Cardiac muscle cell (in vitro differentiated cells and primary cell): ENCODE data around the gene IL1RAPL2. TPM values are rescaled to one million over a fixed set of nuclear protein-coding genes. Genes with fewer than 3 reads are reported as not detected.

Source experiments
- DNase-seq, 2 donors: peaks; one replicate each; pipeline versions ENCODE4 v3.0.0 to v3.0.0-alpha.2; 2010 to 2017; ENCODE audit warnings: low read depth in 1 of 2, low spot score in 1 of 2
- H3K27ac ChIP-seq: fragments of 200-600 bp; sonication (generic); 2 replicates; pipeline ENCODE4 v1.5.1; 2016
- H3K27me3 ChIP-seq: fragments of 200-600 bp; sonication (generic); 2 replicates; pipeline ENCODE4 v1.6.0; 2016; ENCODE audit warnings: control low read depth
- H3K36me3 ChIP-seq: fragments of 200-600 bp; sonication (generic); 2 replicates; pipeline ENCODE4 v1.5.1; 2016; ENCODE audit warnings: control low read depth
- H3K4me1 ChIP-seq: fragments of 200-600 bp; sonication (generic); 2 replicates; pipeline ENCODE4 v1.8.1; 2017; ENCODE audit warnings: low read depth, mild to moderate bottlenecking, mixed run types
- H3K4me3 ChIP-seq: fragments of 200-600 bp; sonication (generic); 2 replicates; pipeline ENCODE4 v1.5.1; 2016; ENCODE audit warnings: mild to moderate bottlenecking
- H3K9me3 ChIP-seq: fragments of 200-600 bp; sonication (generic); 2 replicates; pipeline ENCODE4 v1.5.1; 2017; ENCODE audit warnings: low read depth, mild to moderate bottlenecking, control low read depth
- polyA plus RNA-seq: library from polyadenylated mRNA; unstranded; fragments of >200 nt; fragmentation: Nextera tagmentation; extraction: Ambion mirVana; gene quantifications from 2 replicates; pipeline ENCODE4 v1.2.1, GENCODE V29; 2016
- total RNA-seq: library from RNA; depleted of rRNA; stranded (reverse); fragments of >200 nt; gene quantifications from 2 replicates; pipeline ENCODE4 v1.2.3, GENCODE V29; 2016
- TF ChIP-seq, protein P1 (sequence below): IDR thresholded peaks from 2 replicates; pipeline ENCODE4 v1.5.1; 2012; ENCODE audit warnings: low read depth, mild to moderate bottlenecking, low read length

IL1RAPL2 gene
- total and polyA plus RNA-seq, 2 experiments from 2014 or later: not detected

DNA sequence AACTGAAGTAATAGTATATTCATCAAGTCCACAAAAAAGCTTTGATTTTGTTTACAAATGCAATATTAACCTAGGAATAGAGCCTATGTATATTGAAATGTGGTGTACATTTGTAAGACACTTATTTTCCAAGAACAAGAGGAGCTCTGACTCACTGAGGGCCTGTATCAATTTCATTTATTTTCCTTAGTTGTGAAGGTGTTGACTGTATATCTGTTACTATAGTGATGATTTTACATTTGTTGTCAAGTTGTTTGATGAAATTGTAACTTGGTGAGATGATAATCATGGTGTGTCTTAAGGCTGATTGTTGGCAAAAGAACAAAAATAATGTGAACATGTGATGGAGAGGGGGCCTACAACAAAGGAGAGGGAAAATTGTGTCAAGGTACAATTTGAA is 929.4 kb downstream of the IL1RAPL2 start:
- Histone ChIP-seq H3K4me1 (no peaks in the 10 kb centered on the region), H3K36me3 (no peaks in the 10 kb centered on the region), H3K4me3 (no peak overlapping the region), H3K9me3 (no peaks in the 10 kb centered on the region), H3K27me3 (no peaks in the 10 kb centered on the region), H3K27ac (no peak overlapping the region)
- TF ChIP-seq, protein P1, sequence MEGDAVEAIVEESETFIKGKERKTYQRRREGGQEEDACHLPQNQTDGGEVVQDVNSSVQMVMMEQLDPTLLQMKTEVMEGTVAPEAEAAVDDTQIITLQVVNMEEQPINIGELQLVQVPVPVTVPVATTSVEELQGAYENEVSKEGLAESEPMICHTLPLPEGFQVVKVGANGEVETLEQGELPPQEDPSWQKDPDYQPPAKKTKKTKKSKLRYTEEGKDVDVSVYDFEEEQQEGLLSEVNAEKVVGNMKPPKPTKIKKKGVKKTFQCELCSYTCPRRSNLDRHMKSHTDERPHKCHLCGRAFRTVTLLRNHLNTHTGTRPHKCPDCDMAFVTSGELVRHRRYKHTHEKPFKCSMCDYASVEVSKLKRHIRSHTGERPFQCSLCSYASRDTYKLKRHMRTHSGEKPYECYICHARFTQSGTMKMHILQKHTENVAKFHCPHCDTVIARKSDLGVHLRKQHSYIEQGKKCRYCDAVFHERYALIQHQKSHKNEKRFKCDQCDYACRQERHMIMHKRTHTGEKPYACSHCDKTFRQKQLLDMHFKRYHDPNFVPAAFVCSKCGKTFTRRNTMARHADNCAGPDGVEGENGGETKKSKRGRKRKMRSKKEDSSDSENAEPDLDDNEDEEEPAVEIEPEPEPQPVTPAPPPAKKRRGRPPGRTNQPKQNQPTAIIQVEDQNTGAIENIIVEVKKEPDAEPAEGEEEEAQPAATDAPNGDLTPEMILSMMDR: no peak
- no peak for DNase-seq

DNA sequence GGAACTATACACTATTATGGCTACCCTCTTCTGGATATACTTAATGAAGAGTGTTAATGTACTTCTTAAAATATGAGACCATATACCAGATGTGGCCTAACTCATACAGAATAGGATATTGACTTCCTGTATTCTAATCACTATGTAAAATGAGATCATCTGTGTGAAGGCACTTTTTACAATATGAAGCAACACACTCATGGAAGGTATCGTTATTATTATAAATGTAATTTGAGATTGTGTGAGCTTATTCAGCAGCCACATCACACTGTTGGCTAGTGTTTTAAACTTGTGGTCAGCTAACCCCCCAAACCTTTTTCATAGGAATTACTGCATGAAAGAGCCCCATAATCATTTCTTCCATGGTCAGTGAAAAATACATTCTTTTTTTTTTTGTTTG is 936.3 kb downstream of the IL1RAPL2 start:
- no peaks in the 10 kb centered on the region for H3K9me3 ChIP-seq
- no peaks in the 10 kb centered on the region for H3K27me3 ChIP-seq
- TF ChIP-seq, protein P1: no peak
- H3K36me3 ChIP-seq: no peaks in the 10 kb centered on the region
- no peak overlapping the region for H3K27ac ChIP-seq
- no peak overlapping the region for H3K4me3 ChIP-seq
- peak in 1 of 2 donors; percentile 2 for DNase-seq
- no peaks in the 10 kb centered on the region for H3K4me1 ChIP-seq

DNA sequence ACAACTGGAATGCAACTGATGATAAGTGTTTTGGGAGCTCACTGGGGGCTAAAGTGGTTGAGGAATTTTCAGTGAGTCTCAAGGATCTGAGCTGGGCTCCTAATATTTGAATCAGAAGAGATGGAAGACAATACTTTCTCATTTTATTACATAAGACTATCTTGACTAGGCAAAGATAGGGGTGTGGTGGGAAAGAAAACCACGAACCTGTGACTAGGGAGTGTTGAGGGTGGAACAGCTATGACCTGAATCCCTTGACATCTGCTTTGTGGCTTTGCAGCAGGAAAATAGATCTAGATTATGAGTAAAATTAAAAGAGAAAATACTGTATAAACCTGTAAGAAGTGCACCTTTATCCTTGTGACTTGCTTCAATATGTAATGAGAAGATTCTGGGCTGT is 949.6 kb downstream of the IL1RAPL2 start:
- H3K9me3 ChIP-seq: no peaks in the 10 kb centered on the region
- no peak for DNase-seq
- H3K27ac ChIP-seq: no peak overlapping the region
- H3K4me3 ChIP-seq: no peak overlapping the region
- TF ChIP-seq, protein P1: no peak
- no peaks in the 10 kb centered on the region for H3K4me1 ChIP-seq
- no peaks in the 10 kb centered on the region for H3K36me3 ChIP-seq
- peaks cover 9% of the 10 kb centered on the region for H3K27me3 ChIP-seq

DNA sequence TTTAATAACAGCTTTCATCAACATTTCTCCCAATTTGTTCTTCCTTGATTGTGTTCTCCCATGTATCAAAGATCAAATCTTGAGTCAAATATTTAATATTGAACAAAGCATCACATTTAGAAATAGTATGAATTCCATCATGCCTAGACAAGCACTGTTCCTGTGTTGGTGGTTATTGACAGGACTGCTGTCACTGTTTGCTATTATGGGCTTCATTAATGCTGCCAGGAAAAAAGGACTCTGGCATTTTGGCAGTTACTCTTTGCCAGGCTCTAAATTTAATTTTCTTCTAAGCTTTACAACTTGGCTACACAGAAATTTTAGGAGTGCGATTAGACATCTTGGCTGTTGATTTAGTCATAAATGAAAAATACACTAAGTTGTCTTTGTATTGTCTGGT is 960.4 kb downstream of the IL1RAPL2 start:
- Histone ChIP-seq H3K9me3 (no peaks in the 10 kb centered on the region), H3K4me3 (no peak overlapping the region), H3K36me3 (no peaks in the 10 kb centered on the region), H3K4me1 (no peaks in the 10 kb centered on the region), H3K27ac (no peak overlapping the region), H3K27me3 (no peaks in the 10 kb centered on the region)
- no peak for DNase-seq
- TF ChIP-seq, protein P1: no peak

DNA sequence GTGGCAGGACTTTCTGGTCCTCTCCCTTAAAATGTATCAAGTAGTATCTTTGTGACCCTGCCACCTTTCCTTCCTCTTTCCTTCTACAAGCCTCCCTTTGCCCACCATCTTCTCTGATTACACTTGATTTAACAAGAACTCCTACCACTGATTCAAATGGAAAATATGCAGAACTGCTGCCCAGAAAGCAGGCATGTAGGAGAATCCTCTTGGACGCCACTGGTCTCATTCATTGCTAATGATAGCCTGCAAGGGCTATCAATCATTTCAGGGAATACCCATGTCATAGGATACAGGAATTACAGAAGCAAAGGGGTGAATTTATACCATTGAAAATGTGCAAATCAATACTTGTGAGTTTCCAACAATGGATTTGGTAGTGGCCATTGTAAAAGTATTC is 961.8 kb downstream of the IL1RAPL2 start:
- DNase-seq: peak in 1 of 2 donors; percentile 7
- no peak overlapping the region for H3K27ac ChIP-seq
- no peak overlapping the region for H3K4me3 ChIP-seq
- no peaks in the 10 kb centered on the region for H3K4me1 ChIP-seq
- no peaks in the 10 kb centered on the region for H3K9me3 ChIP-seq
- H3K36me3 ChIP-seq: no peaks in the 10 kb centered on the region
- H3K27me3 ChIP-seq: no peaks in the 10 kb centered on the region
- TF ChIP-seq, protein P1: no peak

DNA sequence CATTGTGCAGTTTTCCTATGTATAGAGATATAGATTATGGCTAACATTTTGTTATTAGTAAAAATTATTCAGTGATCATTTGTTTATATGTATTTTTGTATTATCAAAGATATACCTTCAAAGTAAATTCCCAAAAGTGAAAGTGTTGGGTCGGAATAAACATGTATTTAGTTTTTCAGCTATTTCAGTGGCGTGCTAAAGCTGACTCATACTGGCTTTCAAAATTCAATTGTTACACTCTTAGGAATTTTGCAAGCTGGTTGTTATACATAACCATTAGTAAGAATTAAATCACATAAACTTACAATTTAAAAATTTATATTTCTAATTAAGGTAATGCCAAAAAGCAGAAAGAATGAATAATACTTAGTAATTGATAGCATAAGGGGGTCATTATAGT is 968.0 kb downstream of the IL1RAPL2 start:
- H3K27ac ChIP-seq: no peak overlapping the region
- DNase-seq: peak in 1 of 2 donors; percentile 6
- H3K9me3 ChIP-seq: no peaks in the 10 kb centered on the region
- no peaks in the 10 kb centered on the region for H3K27me3 ChIP-seq
- no peak overlapping the region for H3K4me3 ChIP-seq
- TF ChIP-seq, protein P1: no peak
- H3K4me1 ChIP-seq: no peaks in the 10 kb centered on the region
- H3K36me3 ChIP-seq: no peaks in the 10 kb centered on the region
